ENCODE data around the gene IGFBP2. TPM values are rescaled to one million over a fixed set of nuclear protein-coding genes. Genes with fewer than 3 reads are reported as not detected.

The IGFBP2 gene
- total RNA-seq, 1 donor from 2014 or later = 2,855 TPM

- Mint-ChIP-seq H3K4me1 (ENCODE audit: unreplicated experiment) (peaks cover 25% of the 10 kb centered on the region), H3K27me3 (ENCODE audit: unreplicated experiment) (peaks cover 3% of the 10 kb centered on the region), H3K27ac (ENCODE audit: unreplicated experiment) (no peak overlapping the region), H3K9me3 (ENCODE audit: unreplicated experiment) (peaks cover 12% of the 10 kb centered on the region), H3K4me3 (ENCODE audit: unreplicated experiment) (no peak overlapping the region), H3K36me3 (ENCODE audit: unreplicated experiment) (peaks cover 3% of the 10 kb centered on the region)
- no peak for TF ChIP-seq CTCF (IDR thresholded peaks at IDR 0.05)
- no peak for DNase-seq (ENCODE audit: extremely low spot score, unreplicated experiment)
Observed at GRCh38 chr2:216710551-216711301, 77.5 kb downstream of the IGFBP2 start.

GRCh38 chr2:216711348-216711747, 78.1 kb downstream of the IGFBP2 start:
- Mint-ChIP-seq H3K27me3 (ENCODE audit: unreplicated experiment) (peaks cover 3% of the 10 kb centered on the region), H3K4me3 (ENCODE audit: unreplicated experiment) (no peak overlapping the region), H3K27ac (ENCODE audit: unreplicated experiment) (no peak overlapping the region), H3K9me3 (ENCODE audit: unreplicated experiment) (peaks cover 12% of the 10 kb centered on the region), H3K36me3 (ENCODE audit: unreplicated experiment) (peaks cover 3% of the 10 kb centered on the region), H3K4me1 (ENCODE audit: unreplicated experiment) (peaks cover 25% of the 10 kb centered on the region)
- no peak for TF ChIP-seq CTCF (IDR thresholded peaks at IDR 0.05)
- no peak for DNase-seq (ENCODE audit: extremely low spot score, unreplicated experiment)

GRCh38 chr2:216713691-216714336, 80.6 kb downstream of the IGFBP2 start:
- TF ChIP-seq CTCF (IDR thresholded peaks at IDR 0.05) = no peak
- peak overlapping the region; percentile 84 for H3K27ac Mint-ChIP-seq (ENCODE audit: unreplicated experiment)
- H3K36me3 Mint-ChIP-seq (ENCODE audit: unreplicated experiment) = peaks cover 3% of the 10 kb centered on the region
- H3K4me3 Mint-ChIP-seq (ENCODE audit: unreplicated experiment) = no peak overlapping the region
- DNase-seq (ENCODE audit: extremely low spot score, unreplicated experiment) = peak; percentile 86
- peaks cover 30% of the 10 kb centered on the region for H3K4me1 Mint-ChIP-seq (ENCODE audit: unreplicated experiment)
- peaks cover 8% of the 10 kb centered on the region for H3K27me3 Mint-ChIP-seq (ENCODE audit: unreplicated experiment)
- H3K9me3 Mint-ChIP-seq (ENCODE audit: unreplicated experiment) = peaks cover 10% of the 10 kb centered on the region

Other genes with a start within 250 kb of the IGFBP2 start
- 23.6 and 25.2 TPM in 2 replicates for gene SMARCAL1, start 220.9 kb upstream of the IGFBP2 start, total RNA-seq
- gene RPL37A, start 134.6 kb upstream of the IGFBP2 start, total RNA-seq = 2,580 and 2,608 TPM in 2 replicates
- 1,145 and 1,383 TPM in 2 replicates for gene IGFBP5, start 62.1 kb downstream of the IGFBP2 start, total RNA-seq
- gene TNP1, start 226.6 kb downstream of the IGFBP2 start, total RNA-seq = not detected in 2 replicates

Measured in osteocyte (in vitro differentiated cells).